D721Med (cell line): ENCODE measurements around the gene KLHL34.

ENCODE experiments used
- DNase-seq: peaks from one replicate; pipeline ENCODE4 v3.0.0; 2011; ENCODE audit warnings: low spot score; ENCODE audit not compliant: insufficient read length
- FAIRE-seq: peaks from 2 replicates; lab custom pipeline; 2011; peaks lifted over from hg19 to GRCh38; lab: Jason Lieb, UNC
- TF ChIP-seq, protein P1 (sequence below): IDR thresholded peaks from 2 replicates; pipeline ENCODE4 v1.5.1; 2012; ENCODE audit warnings: mild to moderate bottlenecking, control low read depth; ENCODE audit not compliant: insufficient read depth; ENCODE audit errors: missing control alignments

KLHL34 gene

DNA sequence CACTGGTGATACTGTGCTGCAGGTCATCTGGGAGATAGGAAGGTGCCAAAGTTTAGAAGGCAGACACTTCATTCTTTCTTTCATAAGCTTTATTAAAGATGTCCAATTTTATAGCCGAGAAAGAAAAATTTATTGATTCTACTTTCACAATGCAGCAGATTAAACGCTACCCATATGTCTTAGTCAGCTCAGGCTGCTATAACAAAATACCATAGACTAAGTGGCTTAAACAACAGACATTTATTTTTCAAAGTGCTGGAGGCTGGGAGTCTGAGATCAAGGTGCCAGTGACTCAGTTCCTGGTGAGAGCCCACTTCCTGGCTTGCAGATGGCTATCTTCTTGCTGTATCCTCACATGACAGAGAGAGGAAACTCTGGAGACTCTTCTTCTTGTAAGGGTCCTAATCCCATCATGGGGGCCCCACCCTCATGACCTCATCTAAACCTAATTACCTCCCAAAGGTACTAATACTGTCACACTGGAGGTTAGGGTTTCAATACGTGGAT is 33.4 kb upstream of the KLHL34 start:
- FAIRE-seq (no peak), DNase-seq (no peak)
- TF ChIP-seq, protein P1, sequence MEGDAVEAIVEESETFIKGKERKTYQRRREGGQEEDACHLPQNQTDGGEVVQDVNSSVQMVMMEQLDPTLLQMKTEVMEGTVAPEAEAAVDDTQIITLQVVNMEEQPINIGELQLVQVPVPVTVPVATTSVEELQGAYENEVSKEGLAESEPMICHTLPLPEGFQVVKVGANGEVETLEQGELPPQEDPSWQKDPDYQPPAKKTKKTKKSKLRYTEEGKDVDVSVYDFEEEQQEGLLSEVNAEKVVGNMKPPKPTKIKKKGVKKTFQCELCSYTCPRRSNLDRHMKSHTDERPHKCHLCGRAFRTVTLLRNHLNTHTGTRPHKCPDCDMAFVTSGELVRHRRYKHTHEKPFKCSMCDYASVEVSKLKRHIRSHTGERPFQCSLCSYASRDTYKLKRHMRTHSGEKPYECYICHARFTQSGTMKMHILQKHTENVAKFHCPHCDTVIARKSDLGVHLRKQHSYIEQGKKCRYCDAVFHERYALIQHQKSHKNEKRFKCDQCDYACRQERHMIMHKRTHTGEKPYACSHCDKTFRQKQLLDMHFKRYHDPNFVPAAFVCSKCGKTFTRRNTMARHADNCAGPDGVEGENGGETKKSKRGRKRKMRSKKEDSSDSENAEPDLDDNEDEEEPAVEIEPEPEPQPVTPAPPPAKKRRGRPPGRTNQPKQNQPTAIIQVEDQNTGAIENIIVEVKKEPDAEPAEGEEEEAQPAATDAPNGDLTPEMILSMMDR: no peak

DNA sequence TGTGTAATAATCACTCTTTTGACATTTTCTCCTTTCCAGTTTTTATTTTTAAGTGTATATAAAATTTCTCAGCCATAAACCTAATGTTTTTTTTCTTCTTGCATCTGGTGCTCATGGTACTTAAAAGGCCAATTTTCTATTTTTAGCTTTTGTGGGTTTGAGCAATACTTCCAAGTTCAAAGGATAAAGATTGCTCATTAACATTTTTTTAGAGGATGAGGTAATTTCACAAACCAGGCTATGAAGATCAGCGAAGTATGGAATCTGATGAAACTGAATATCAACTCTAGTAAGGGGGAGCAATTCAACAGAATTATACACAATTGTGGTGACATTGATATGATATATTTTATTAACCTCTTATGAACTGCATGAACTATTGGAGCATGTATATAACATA is 25.8 kb upstream of the KLHL34 start:
- DNase-seq (no peak), FAIRE-seq (no peak)
- TF ChIP-seq, protein P1: no peak

DNA sequence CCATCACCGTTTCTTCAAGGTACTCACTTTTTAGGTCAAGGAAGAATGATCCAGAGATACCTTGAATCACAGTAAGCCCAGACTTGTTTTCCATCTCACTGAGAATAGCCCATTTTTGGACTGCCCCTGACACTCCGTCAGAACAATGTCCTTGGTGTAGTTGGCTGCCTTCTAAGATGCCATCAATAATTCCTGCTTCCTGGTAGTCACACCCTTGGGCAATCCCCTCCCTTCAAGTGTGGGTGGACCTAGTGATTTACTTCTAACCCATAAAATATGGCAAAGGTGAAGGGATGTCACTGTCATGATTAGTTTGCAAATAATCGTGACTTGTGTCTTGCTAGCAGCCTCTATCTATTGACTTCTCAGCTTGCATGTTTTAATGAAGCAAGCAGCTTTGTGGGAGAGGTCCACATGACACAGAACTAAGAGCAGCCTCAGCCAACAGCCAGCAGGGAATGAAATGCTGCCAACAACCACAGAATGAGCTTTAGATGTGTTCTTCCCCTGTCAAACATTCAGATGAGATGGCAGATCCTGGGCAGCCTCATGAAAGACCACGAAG is 20.0 kb upstream of the KLHL34 start:
- TF ChIP-seq, protein P1: no peak
- no peak for DNase-seq
- FAIRE-seq: no peak

DNA sequence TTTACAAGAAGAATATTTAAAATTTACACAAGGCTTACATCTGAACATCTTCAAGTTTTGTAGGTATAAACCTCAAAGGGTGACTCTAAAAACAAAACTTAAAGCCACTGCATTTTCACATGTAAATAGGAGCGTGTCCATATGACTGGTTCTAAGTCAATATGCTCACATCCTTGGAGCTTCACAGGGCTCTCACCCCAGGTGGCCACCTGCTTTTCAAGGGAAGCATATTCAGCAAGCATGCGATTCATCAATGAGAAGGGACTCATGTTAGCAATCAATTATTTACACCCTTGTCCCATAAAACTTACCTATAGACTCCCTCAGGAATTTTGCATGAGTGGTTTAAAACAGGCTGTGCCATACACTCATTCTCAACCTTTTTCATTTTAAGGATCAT is 17.8 kb upstream of the KLHL34 start:
- TF ChIP-seq, protein P1: no peak
- FAIRE-seq (no peak), DNase-seq (no peak)

DNA sequence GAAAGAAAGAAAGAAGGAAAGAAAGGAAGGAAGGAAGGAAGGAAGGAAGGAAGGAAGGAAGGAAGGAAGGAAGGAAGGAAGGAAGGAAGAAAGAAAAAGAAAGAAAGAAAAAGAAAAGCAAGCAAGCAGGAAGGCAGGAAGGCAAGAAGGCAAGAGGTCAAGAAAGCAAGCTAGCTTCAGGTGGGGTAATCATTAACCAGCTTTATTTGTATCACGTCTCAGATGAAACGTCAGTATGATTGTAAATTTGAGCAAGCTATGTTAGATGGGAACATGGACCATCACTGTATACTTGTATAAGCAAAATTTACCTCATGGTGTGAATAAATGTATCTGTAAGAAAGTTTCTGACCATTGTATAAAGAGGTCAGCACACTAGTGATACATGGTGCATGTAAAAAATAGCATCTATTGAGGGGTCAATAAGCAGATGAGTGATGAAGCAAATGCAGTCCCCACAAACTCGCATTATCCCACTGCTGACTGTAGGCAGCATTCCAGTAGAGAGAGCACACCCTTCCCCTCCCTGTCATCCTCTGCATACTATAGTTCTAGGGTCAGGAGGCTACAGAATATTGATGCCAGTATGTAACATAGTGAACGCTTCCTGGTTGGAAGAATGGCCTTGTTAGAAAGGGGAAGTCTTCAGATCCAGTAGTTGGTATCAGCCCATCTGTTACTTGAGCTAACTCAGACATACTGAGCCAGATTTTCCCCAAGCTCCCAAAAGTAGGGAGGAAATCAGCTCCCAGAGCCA is 16.5 kb upstream of the KLHL34 start:
- FAIRE-seq (no peak), DNase-seq (no peak)
- TF ChIP-seq, protein P1: no peak

DNA sequence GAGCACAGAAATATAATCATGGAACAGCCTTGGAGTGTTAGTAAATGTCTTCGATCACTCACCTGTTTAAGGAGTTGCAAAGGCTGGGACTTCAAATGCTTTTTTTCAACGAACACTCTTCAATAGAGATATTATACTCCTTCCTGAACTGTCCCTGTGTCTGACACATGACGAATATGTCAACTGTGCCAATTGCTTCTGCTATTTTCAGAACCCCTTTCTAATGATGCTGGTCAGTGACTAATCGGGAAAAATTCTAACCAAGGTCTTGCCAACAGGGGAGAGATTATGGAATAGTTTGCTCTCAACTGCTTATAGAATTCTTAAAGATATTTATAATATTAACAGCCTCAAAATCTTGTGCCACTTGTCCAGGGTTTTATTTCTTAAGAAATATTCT is 8.5 kb upstream of the KLHL34 start:
- no peak for DNase-seq
- TF ChIP-seq, protein P1: no peak
- no peak for FAIRE-seq

DNA sequence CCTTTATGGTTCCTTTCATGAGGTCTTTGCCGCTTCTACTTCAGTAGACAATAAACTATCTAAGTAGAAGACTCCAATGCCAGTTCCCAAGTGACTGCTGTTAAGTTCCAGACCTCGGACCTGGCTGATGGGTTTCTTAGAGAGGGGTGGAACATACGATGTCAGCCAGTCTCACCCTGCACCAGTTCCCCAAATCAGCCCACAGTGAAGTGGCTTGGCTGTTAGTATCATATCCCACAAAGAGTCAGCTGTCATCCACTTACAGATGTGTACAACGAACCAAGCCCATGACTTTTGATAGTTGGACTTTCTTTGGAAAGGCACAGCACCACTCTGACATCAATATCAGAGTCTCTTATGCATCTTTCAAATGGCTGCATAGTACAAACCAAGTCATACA is 8.1 kb upstream of the KLHL34 start:
- TF ChIP-seq, protein P1: no peak
- FAIRE-seq: no peak
- no peak for DNase-seq
